GM12873 (cell line): ENCODE data around the gene HOXA13.

Experiments used
- TF ChIP-seq, protein P1 (sequence below): IDR thresholded peaks from 2 replicates; pipeline ENCODE4 v1.5.1; 2012; ENCODE audit warnings: low read depth, mild to moderate bottlenecking, moderate library complexity, low read length, control low read depth; ENCODE audit not compliant: insufficient read depth; ENCODE audit errors: missing control alignments

The HOXA13 gene

DNA sequence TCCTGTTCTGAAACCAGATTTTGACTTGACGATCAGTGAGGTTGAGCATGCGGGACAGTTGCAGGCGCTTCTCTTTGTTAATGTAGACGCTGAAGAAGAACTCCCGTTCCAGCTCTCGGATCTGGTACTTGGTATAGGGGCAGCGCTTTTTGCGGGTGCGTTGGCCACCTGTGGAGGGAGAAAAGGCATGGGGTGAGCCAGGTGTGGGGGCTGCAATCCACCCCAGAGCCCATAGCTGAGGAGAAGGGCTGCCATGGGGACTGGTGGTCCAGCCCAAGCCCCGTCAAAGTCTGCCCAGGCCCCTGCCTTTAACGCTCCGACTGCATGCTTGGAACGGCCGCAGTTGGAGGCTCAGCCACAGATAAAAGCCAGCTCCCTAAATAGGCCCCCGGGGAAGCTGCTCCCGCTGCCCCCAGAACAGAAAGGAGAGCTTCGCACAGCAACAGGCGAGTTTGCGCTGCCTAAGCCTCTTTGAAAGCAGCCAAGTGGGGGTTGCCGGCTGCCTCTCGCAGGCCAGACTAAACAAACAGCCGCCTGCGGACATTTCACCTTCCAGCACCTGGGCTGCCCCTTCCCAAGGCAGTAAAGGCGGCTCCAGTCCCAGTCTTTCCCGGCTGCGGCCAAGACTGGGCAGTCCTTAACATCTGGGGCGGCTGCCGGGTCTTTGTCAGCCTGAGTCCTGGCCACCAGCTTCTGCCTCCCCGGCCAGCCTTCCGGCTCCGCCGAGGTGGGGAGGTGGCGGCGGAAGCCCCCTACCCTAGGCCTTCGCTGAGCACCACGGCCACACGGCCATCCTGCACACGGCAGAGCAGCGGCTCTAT, 16.8 kb downstream of the HOXA13 start:
- TF ChIP-seq, protein P1, sequence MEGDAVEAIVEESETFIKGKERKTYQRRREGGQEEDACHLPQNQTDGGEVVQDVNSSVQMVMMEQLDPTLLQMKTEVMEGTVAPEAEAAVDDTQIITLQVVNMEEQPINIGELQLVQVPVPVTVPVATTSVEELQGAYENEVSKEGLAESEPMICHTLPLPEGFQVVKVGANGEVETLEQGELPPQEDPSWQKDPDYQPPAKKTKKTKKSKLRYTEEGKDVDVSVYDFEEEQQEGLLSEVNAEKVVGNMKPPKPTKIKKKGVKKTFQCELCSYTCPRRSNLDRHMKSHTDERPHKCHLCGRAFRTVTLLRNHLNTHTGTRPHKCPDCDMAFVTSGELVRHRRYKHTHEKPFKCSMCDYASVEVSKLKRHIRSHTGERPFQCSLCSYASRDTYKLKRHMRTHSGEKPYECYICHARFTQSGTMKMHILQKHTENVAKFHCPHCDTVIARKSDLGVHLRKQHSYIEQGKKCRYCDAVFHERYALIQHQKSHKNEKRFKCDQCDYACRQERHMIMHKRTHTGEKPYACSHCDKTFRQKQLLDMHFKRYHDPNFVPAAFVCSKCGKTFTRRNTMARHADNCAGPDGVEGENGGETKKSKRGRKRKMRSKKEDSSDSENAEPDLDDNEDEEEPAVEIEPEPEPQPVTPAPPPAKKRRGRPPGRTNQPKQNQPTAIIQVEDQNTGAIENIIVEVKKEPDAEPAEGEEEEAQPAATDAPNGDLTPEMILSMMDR = no peak

DNA sequence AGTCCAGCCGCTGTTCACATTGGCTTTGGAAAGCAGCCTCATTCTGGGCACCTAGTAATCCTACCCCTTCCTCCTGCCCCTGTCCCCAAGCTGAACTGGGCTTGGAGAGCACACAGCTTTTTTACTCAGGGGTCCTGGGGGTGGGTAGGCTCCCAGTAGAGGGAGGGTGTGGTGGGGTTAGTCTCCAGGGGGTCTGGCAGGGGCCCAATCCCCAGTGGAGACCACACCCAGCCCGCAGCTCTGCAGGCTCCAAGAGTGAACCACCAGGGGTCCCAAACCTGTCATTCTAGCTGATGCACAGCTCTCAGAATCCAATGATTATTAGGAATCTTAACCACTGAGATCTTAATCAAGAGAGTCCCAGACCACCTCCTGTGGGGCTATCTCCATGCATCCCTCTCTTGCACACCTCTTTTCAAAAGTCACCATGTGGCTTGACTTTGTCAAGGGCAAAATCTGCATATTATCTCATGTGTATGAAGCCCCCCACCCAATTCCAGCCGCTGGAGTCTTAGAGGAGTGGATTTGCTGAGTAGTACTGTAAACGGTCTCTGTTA, 17.5 kb downstream of the HOXA13 start:
- TF ChIP-seq, protein P1 = no peak

DNA sequence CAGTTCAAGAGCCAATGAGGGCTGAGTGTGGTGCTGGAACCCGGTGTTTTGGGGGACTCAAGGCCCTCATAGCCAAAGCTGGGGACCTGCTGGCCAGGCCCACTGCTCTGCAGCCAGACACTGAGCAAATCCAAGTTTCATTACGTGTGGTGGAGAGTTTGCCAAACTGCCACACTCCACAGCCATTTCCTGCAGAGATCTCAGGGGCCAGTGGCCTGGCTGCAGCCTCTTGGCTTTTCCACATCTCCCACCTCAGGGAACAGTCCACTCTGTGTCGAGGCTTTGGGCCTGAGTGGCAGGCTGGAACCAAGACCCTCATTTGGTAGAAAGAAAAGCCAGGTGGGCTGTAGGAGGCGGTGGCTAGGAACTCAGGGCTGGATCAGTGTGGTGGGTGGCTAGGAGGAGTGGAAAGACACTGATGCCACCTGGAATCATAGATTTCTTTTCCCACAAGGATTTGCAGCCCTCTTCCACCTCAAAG, 18.1 kb downstream of the HOXA13 start:
- TF ChIP-seq, protein P1 = no peak

DNA sequence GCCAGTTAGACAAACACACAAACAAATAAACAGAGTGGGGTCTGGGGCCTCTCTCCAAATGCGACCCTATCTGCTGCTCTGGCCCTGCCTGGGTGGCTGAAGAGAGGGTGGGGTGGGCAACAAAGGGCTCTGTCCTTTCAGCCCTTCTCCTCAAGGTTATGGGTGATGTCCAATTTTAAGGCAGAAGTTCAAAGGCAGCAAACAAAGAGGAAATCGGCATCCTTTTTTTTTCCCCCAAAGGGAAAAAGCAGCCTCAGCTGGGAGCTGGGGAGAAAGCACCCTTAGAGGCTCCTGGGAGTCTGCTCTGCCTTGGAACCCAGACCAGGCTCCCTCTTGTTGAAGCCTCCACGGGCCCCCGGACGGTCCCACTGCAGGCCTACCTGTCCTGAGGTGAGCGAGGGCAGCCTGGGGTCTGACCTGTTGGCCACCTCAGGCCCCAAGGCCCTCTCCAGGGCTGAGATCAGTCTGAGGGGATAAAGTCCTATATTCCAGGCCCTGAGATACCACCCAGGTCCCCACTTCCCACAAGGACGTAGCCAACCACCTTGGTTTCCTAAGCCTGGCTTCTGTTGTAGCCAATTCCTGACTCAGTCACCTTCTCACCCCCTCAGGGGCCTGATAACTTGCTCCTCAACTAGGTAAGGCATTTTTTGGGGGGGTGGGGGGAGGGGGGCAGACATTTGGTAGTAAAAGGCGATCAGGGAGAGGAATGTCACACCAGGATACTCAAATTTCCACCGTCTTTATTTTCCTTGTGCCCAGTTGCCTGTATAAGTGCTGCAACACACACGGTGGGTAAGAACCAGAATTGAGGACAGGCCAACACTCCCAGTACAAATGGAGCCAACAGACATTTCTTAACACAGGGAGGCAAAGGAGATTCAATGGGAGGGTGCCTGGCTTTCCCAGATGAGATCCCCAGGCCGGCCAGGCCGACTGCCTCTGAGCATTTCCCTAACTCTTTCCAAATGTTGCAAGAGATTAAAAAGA, 19.2 kb downstream of the HOXA13 start:
- TF ChIP-seq, protein P1 = no peak

DNA sequence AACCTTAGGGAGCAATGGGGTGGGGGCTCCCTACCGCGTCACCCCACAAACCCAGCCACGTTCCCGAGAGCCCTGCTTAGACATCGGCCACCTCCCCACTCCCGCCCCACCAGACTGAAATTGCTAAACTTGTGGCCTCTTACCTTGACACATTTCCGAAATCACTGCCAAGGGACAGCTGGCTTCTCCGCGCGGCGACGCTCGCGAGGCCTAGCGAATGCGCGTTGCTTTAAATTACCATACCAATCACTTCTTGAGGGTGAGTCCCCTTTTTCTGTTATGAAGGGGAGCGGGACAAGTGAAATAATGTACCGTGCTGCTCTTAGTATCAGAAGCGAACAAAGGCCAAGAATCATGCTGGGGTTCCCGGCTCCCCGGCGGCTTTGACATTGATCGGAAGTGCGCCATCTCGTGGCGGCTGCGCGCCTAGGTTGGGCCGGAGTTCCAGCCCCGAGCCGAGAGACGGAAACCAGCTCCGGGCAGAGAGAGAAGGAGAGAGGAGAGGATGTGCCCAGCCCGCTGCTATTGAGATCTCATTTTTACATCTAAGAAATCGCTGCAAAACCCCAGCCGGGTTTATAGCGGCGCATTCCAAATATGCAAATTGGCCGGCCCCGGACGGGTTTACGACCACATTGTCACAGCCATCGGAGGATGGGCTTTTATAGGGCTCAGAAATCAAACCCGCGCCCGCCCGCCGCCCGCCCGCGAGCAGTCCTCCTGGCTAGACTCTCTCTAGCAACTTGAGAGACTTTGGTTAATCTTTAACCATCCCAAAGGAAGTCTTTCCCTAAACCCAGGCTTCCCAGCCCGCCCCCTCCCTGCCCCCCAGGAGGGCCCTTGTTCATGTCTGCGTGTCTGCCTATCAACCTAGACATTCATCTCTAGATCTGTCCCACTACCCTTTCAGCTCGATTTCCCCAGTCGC, 20.1 kb downstream of the HOXA13 start:
- TF ChIP-seq, protein P1 = peak; percentile 63

DNA sequence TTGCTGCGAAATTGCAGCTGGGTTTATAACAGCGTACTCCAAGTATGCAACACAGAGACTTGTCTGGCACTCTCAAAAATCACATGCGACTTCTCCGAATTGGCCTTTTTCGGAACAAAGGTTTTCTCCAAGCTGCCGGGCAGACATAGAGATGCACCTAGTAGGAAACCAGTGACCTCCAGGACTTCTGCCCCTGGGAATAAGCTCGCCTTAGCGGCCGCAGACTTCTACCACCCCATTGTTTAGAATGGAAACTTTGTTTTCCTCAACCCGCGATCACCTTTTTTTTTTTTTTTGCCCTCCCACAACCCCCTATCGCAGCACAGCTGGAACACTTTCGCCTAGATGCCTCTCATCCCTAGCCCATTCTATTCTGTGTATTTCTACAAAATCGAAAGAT, 20.9 kb downstream of the HOXA13 start:
- TF ChIP-seq, protein P1 = no peak
